Muscle layer of duodenum (tissue), 2 donors: Measurements from ENCODE around the gene ONECUT1.

Experiments used
- H3K27ac ChIP-seq: one replicate; pipeline ENCODE4 v1.7.0; 2013; ENCODE audit warnings: mild to moderate bottlenecking, low read length
- H3K27me3 ChIP-seq: one replicate; pipeline ENCODE4 v1.7.0; 2013; ENCODE audit warnings: low read depth, mild to moderate bottlenecking, control low read depth, low read length
- H3K36me3 ChIP-seq, 2 donors: one replicate each; pipeline ENCODE4 v1.7.0; 2013; ENCODE audit warnings: low read length in 2 of 2, control low read depth in 1 of 2, mild to moderate bottlenecking in 1 of 2; ENCODE audit not compliant: insufficient read depth in 2 of 2, control insufficient read depth in 1 of 2
- H3K4me1 ChIP-seq, 2 donors: one replicate each; pipeline ENCODE4 v1.7.0; 2013; ENCODE audit warnings: low read length in 2 of 2, mild to moderate bottlenecking in 2 of 2, control low read depth in 1 of 2, moderate library complexity in 1 of 2; ENCODE audit not compliant: insufficient read depth in 2 of 2, control insufficient read depth in 1 of 2
- H3K4me3 ChIP-seq, 2 donors: one replicate each; pipeline ENCODE4 v1.7.0; 2013; ENCODE audit warnings: low read length in 2 of 2, low read depth in 1 of 2, mild to moderate bottlenecking in 1 of 2
- H3K9me3 ChIP-seq, 2 donors: one replicate each; pipeline ENCODE4 v1.7.0; 2013; ENCODE audit warnings: low read length in 2 of 2, control low read depth in 1 of 2, mild to moderate bottlenecking in 1 of 2; ENCODE audit not compliant: control insufficient read depth in 1 of 2
- donor health status: healthy.

Gene ONECUT1

DNA sequence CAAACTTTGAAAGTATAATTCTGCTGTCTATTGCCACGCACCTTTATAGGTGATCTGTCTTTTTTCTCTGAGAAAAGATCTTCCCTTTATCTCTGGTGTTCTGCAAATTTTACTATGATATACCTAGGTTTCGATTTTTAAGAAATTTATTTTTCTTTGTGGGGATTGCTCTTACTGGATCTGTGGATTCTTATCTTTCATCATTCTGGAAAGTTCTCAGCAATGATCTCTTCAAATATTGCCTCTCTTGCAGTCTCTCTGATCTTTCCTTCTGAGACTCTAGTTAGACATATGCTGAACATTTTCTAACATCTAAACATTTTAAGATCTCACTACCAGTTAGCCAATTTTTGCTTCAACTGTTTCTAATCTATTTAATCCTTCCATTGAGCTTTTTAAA lies 63.9 kb downstream of the ONECUT1 start:
- no peaks in the 10 kb centered on the region for H3K9me3 ChIP-seq
- no peaks in the 10 kb centered on the region for H3K36me3 ChIP-seq
- H3K27me3 ChIP-seq, result no peaks in the 10 kb centered on the region
- H3K27ac ChIP-seq, result no peak overlapping the region
- no peak overlapping the region for H3K4me3 ChIP-seq
- H3K4me1 ChIP-seq, result no peaks in the 10 kb centered on the region

DNA sequence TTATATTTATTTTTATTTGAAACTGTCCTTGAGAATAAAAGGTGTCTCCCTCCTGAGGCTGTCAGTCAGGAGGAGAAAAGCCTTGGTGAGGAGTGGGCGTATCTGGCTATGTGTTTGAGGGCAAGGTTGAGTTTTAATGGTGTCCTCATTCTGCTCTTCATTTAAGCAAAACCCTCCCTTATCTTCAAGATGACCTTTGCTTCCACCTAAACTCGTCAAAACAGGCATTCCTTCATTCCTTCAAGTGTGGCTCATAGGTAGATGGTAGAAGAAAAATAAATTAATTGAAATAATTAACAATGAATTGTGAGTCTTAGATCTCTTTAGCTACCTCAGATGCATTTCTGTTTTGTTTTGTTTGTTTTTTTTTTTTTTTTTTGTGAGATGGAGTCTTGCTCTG lies 71.6 kb downstream of the ONECUT1 start:
- Histone ChIP-seq H3K27ac (no peak overlapping the region), H3K4me1 (no peaks in the 10 kb centered on the region), H3K36me3 (no peaks in the 10 kb centered on the region), H3K4me3 (no peak overlapping the region), H3K27me3 (no peaks in the 10 kb centered on the region), H3K9me3 (no peaks in the 10 kb centered on the region)

GRCh38 chr15:52717924-52718323 lies 72.2 kb downstream of the ONECUT1 start:
- Histone ChIP-seq H3K4me3 (no peak overlapping the region), H3K27me3 (no peaks in the 10 kb centered on the region), H3K27ac (no peak overlapping the region), H3K4me1 (no peaks in the 10 kb centered on the region), H3K36me3 (no peaks in the 10 kb centered on the region), H3K9me3 (no peaks in the 10 kb centered on the region)

DNA sequence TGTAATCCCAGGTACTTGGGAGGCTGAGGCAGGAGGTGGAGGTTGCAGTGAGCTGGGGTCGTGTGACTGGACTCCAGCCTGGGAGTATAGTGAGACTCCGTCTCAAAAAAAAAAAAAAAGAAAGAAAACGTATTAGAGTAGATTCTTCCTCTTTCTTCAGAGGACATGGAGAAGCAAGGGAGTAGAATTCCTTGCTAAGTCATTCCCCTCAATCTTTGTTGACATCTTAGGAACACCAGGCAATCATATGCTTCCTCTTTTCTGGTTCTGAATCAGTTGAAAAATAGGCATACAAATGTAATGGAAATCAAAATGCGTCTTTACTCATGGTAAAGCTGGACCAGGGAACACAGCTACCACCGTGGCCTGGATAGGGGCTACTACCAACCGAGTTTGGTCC lies 72.7 kb downstream of the ONECUT1 start:
- Histone ChIP-seq H3K27me3 (no peaks in the 10 kb centered on the region), H3K4me3 (no peak overlapping the region), H3K27ac (no peak overlapping the region)

GRCh38 chr15:52716536-52716935 lies 73.6 kb downstream of the ONECUT1 start:
- H3K27me3 ChIP-seq, result no peaks in the 10 kb centered on the region
- no peaks in the 10 kb centered on the region for H3K4me1 ChIP-seq
- no peaks in the 10 kb centered on the region for H3K9me3 ChIP-seq
- H3K4me3 ChIP-seq, result no peak overlapping the region
- no peaks in the 10 kb centered on the region for H3K36me3 ChIP-seq
- no peak overlapping the region for H3K27ac ChIP-seq

More for the DNA sequence above, 72.7 kb downstream of the ONECUT1 start:
- no peaks in the 10 kb centered on the region for H3K9me3 ChIP-seq
- H3K4me1 ChIP-seq, result no peaks in the 10 kb centered on the region
- H3K36me3 ChIP-seq, result no peaks in the 10 kb centered on the region

GRCh38 chr15:52715411-52715810 lies 74.7 kb downstream of the ONECUT1 start:
- no peaks in the 10 kb centered on the region for H3K36me3 ChIP-seq
- H3K9me3 ChIP-seq, result no peaks in the 10 kb centered on the region
- H3K27ac ChIP-seq, result no peak overlapping the region
- H3K4me3 ChIP-seq, result no peak overlapping the region
- no peaks in the 10 kb centered on the region for H3K4me1 ChIP-seq
- H3K27me3 ChIP-seq, result no peaks in the 10 kb centered on the region

DNA sequence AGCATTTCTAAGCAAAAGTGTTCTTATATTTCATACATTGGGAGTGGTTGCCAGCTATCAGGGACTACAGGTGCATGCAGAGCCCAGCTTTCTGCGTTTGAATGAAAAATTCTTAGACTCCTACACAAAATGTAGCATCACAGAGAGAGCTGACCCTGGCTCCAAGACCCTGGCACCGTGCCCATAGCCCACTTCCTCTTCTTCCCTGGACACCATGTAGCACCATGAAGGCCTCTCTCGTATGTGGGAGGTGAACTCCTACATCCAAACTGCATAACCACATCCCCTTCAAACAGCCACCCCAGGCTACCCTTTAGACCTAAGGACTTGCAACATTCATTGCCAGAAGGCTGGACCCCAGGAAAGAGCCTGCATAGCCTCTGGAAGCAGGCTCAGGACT lies 75.2 kb downstream of the ONECUT1 start:
- Histone ChIP-seq H3K4me1 (no peaks in the 10 kb centered on the region), H3K4me3 (no peak overlapping the region), H3K9me3 (no peaks in the 10 kb centered on the region), H3K27ac (no peak overlapping the region), H3K27me3 (no peaks in the 10 kb centered on the region), H3K36me3 (no peaks in the 10 kb centered on the region)

DNA sequence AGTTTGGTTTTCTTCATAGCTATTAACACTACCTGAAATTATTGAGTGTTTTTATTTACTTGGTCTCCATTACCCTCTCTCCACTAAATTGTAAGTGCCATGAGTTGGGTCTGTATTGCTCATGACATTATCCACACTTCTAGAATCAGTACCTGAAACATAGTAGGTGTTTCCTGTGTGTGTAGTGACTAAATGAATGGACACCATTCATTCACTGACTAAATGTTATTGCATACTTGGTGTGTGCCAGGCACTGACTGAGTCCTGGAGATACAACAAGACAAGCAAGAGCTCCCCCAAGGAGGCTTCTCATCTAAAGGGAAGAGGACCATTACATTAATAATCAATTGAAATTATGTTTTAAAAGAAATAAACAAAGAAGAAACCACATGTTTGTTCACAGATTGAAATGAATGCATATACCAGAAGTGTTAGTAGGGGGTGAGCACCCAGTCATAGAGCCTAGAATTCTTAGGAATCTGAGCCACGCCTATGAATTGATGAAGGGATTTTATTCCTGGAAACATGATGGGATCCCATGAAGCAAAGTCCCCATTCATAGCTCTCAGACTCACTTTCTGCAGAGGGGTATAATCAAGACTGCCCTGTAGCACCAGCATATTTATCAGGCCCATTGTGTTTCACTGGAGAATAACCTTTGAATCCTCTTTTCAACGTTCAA lies 79.3 kb downstream of the ONECUT1 start:
- Histone ChIP-seq H3K36me3 (no peaks in the 10 kb centered on the region), H3K27ac (no peak overlapping the region), H3K4me1 (no peaks in the 10 kb centered on the region), H3K27me3 (no peaks in the 10 kb centered on the region), H3K4me3 (no peak overlapping the region), H3K9me3 (no peaks in the 10 kb centered on the region)

- H3K27ac ChIP-seq, result no peak overlapping the region
- no peak overlapping the region for H3K4me3 ChIP-seq
- no peaks in the 10 kb centered on the region for H3K4me1 ChIP-seq
- H3K36me3 ChIP-seq, result no peaks in the 10 kb centered on the region
- H3K27me3 ChIP-seq, result no peaks in the 10 kb centered on the region
- H3K9me3 ChIP-seq, result no peaks in the 10 kb centered on the region
Observed at GRCh38 chr15:52710050-52710707, 80.0 kb downstream of the ONECUT1 start.

GRCh38 chr15:52709187-52709981 lies 80.8 kb downstream of the ONECUT1 start:
- Histone ChIP-seq H3K27ac (no peak overlapping the region), H3K9me3 (no peaks in the 10 kb centered on the region), H3K4me1 (no peaks in the 10 kb centered on the region), H3K27me3 (no peaks in the 10 kb centered on the region), H3K4me3 (no peak overlapping the region), H3K36me3 (no peaks in the 10 kb centered on the region)
